ENCODE measurements around the gene THSD4.

THSD4 gene

GRCh38 chr15:71737761-71738160 is 622.5 kb downstream of the THSD4 start:
- no peak for DNase-seq (ENCODE audit: low read depth)
- no peak overlapping the region for H3K4me3 ChIP-seq (ENCODE audit: low read depth, low read length)
- no peak for TF ChIP-seq CTCF (IDR thresholded peaks at IDR 0.05; ENCODE audit: control insufficient read depth, extremely low read depth, insufficient read depth)

DNA sequence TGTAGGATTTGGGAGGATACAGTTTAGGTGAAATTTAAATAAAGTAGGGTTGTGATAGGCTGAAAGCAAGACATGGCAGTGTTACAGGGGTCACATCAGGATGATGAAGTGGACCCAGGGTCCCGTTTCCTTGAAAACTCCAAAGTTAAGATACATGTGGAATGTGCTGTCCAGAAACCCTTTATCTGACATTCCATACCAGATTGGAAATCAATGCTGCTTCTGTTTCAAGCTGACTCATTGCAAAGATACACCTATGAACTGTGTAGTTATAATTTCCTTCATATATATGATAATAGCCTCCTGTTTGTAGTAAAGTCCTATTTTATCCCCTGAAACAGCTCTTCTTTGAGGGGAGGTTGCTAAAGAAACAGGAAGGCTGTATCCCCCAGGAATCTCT is 624.1 kb downstream of the THSD4 start:
- DNase-seq (ENCODE audit: low read depth), result no peak
- TF ChIP-seq CTCF (IDR thresholded peaks at IDR 0.05; ENCODE audit: control insufficient read depth, extremely low read depth, insufficient read depth), result no peak
- no peak overlapping the region for H3K4me3 ChIP-seq (ENCODE audit: low read depth, low read length)

DNA sequence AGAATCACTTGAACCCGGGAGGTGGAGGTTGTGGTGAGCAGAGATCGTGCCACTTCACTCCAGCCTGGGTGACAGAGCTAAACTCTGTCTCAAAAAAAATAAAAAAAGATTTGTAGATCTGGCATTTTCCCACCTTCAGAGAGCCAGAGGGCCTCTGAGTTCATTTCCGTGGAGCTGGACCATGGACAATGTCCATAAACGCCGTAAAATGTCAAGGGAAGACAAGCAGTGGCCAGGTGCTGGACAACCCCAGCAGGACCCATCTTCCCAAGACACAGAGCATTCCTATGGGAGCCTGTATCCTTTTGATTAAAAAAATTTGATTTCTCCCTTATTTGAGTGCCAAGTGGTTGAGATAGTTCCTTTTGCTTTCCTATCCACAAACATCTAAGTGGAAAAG is 627.7 kb downstream of the THSD4 start:
- DNase-seq (ENCODE audit: low read depth), result no peak
- TF ChIP-seq CTCF (IDR thresholded peaks at IDR 0.05; ENCODE audit: control insufficient read depth, extremely low read depth, insufficient read depth), result no peak
- no peak overlapping the region for H3K4me3 ChIP-seq (ENCODE audit: low read depth, low read length)

DNA sequence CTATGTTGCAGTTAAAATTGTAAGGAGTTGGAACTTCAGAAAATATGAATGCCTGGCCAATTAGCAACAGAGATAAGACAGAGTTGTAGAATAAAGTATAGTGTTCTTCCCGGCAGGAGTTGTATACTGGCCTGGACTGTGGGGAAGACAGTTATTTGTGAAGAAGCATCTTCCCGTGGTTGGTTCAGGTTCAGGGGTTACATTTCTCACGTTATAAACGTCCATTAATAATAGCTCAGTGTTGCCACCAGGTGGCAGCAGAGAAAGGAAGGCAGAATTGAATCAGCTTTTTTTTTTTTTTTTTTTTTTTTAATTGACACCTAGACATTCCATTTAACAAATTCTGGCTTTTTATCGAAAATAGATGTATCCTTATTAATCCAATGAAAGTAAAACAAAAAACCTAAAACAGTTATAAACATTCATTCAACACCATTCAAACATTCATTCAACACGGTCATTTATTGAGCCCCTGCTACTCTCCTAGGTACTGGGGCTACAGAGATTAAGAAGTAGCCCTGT is 628.7 kb downstream of the THSD4 start:
- H3K4me3 ChIP-seq (ENCODE audit: low read depth, low read length), result no peak overlapping the region
- DNase-seq (ENCODE audit: low read depth), result no peak
- TF ChIP-seq CTCF (IDR thresholded peaks at IDR 0.05; ENCODE audit: control insufficient read depth, extremely low read depth, insufficient read depth), result peak; percentile 70

GRCh38 chr15:71746719-71747118 is 631.4 kb downstream of the THSD4 start:
- TF ChIP-seq CTCF (IDR thresholded peaks at IDR 0.05; ENCODE audit: control insufficient read depth, extremely low read depth, insufficient read depth), result no peak
- no peak for DNase-seq (ENCODE audit: low read depth)

DNA sequence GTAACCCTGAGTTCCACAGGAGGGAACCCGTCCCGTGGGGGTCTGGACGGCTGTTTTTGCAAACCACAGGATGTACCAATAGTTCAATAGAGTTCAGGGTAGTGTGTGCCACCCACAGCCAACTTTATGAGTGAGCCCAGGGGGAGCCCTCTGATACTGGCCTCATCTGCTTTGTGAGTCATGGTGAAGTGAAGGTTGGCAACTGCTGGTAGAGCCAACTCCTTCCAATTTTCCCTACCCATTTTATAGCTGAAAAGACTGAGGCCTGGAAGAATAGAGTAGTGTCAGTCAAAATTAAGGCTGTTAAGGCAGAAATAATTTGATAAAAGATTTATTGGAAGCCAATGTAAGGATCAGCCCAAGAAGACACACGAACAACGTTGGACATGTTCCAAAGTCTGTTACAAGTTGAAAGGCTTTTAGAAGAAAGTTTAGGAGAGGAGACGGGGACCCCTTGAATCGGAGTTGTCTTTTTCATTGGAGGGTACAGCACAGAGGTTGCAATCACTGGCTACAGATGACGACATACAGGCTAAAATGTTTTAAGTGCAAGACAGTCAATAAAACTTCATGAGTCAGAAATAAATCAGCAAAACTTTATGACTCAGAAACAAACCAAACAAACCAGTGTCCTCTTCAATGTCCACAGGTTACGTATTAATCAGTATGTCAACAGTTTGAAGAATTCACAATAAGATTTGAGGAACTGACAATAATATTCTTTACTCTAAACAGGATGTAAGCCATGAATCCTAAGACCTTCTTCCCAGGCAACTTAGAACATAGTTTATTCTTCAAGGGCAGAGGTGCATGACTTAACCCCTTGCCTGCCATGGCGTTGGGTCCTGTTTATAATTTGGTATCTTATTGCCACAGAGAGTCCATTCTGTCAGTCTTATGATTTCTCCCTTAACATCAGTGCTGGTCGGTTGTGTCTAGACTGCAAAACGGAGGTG is 632.1 kb downstream of the THSD4 start:
- TF ChIP-seq CTCF (IDR thresholded peaks at IDR 0.05; ENCODE audit: control insufficient read depth, extremely low read depth, insufficient read depth), result no peak
- H3K4me3 ChIP-seq (ENCODE audit: low read depth, low read length), result no peak overlapping the region
- DNase-seq (ENCODE audit: low read depth), result peak; percentile 93

More at GRCh38 chr15:71746719-71747118, 631.4 kb downstream of the THSD4 start:
- H3K4me3 ChIP-seq (ENCODE audit: low read depth, low read length), result no peak overlapping the region
